Skeletal muscle tissue (tissue), 4 donors: ENCODE data around the gene CFAP46. TPM values are rescaled to one million over a fixed set of nuclear protein-coding genes. Genes with fewer than 3 reads are reported as not detected.

ENCODE experiments used
- H3K27ac ChIP-seq: one replicate; pipeline ENCODE4 v1.7.0; 2013; ENCODE audit warnings: mild to moderate bottlenecking, low read depth, low read length, inconsistent platforms
- H3K27me3 ChIP-seq, 3 donors: one replicate each; pipeline ENCODE4 v1.7.0; 2013; ENCODE audit warnings: low read length in 3 of 3; ENCODE audit not compliant: control insufficient read depth in 3 of 3, insufficient read depth in 3 of 3
- H3K36me3 ChIP-seq, 3 donors: one replicate each; pipeline ENCODE4 v1.7.0; 2013; ENCODE audit warnings: low read length in 3 of 3; ENCODE audit not compliant: control insufficient read depth in 3 of 3, insufficient read depth in 3 of 3
- H3K4me1 ChIP-seq, 3 donors: one replicate each; pipeline ENCODE4 v1.7.0; 2013; ENCODE audit warnings: low read length in 3 of 3, mild to moderate bottlenecking in 3 of 3; ENCODE audit not compliant: control insufficient read depth in 3 of 3, insufficient read depth in 3 of 3
- H3K4me3 ChIP-seq, 3 donors: one replicate each; pipeline ENCODE4 v1.7.0; 2013; ENCODE audit warnings: low read length in 3 of 3
- H3K9ac ChIP-seq, 3 donors: one replicate each; pipeline ENCODE4 v1.7.0; 2013; ENCODE audit warnings: low read length in 3 of 3, mild to moderate bottlenecking in 3 of 3, moderate library complexity in 2 of 3, low read depth in 1 of 3
- H3K9me3 ChIP-seq, 3 donors: one replicate each; pipeline ENCODE4 v1.7.0; 2013; ENCODE audit warnings: low read length in 3 of 3; ENCODE audit not compliant: control insufficient read depth in 3 of 3
- total RNA-seq: library from RNA; depleted of rRNA; stranded (reverse); fragments of >200 nt; gene quantifications from one replicate; pipeline ENCODE4 v1.2.3, GENCODE V29; 2014
- donor health status: Osteomylitis.

CFAP46 gene
- total RNA-seq, 1 donor from 2014 or later = not detected

DNA sequence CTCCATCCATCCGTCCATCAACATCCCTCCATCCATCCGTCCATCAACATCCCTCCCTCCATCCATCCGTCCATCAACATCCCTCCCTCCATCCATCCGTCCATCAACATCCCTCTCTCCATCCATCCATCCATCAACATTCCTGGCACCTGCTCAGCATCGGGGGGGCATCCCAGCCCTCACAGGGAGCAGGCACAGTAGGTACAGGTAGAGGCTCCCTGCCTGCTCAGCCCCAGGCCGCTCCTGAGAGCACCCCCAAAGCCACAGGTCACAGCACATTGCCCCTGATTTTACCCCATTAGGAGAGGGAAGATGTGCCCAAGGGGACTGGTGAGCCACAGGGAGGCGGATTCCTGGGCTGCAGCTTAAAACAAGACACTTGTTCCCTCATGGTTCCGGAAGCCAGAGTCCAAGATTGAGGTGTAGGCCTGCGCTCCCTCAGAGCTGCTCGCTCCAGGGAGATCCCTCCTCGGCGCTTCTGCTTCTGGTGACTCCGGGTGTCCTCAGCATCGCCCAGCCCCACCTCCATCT lies 21.1 kb upstream of the CFAP46 start:
- no peak overlapping the region for H3K4me3 ChIP-seq
- H3K27me3 ChIP-seq = peaks cover 28 to 56% (median 44%) of the 10 kb centered on the region in 3 donors
- no peak overlapping the region for H3K9ac ChIP-seq
- H3K36me3 ChIP-seq = no peaks in the 10 kb centered on the region
- no peak overlapping the region for H3K27ac ChIP-seq
- peaks cover 7 to 9% (median 8%) of the 10 kb centered on the region in 3 donors for H3K4me1 ChIP-seq
- no peaks in the 10 kb centered on the region for H3K9me3 ChIP-seq

DNA sequence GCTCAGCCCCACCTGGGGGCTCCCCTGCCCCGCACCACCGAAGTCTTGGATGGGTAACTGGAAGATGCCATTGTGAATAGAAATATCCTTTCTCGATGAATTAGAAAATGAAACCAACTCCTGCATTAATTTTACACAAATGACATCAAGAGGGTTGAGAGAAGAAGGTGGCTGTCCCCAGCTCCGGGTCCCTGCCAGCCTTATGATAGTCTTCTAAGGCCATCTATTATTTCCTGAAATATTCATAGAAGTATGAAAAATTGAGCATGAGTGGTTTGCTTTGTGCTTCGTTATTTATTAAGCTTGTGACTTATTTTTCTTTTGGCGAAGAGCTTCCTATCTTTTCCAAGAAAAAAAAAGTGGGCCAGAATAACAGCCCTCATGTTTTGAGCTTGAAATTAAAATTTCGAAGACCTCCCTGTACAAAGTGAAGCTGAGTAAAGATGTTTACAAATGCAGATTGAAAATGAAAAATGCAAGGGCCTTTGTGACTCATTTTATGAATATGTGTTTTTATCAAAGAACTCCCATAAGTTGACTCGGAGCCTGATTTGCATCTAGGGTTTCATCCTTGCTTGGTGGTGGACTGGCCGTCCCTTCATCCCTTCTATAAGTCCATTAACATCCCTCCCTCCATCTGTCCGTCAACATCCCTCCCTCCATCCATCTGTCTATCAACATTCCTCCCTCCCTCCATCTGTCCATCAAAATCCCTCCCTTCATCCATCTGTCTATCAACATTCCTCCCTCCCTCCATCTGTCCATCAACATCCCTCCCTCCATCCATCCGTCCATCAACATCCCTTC lies 20.5 kb upstream of the CFAP46 start:
- no peak overlapping the region for H3K27ac ChIP-seq
- peaks cover 28 to 63% (median 46%) of the 10 kb centered on the region in 3 donors for H3K27me3 ChIP-seq
- no peaks in the 10 kb centered on the region for H3K36me3 ChIP-seq
- no peaks in the 10 kb centered on the region for H3K9me3 ChIP-seq
- H3K4me3 ChIP-seq = peak overlapping the region; percentile 58 to 75 (median 64)
- H3K4me1 ChIP-seq = peaks cover 7 to 9% (median 8%) of the 10 kb centered on the region in 3 donors
- H3K9ac ChIP-seq = peak overlapping the region in 2 of 3 donors; percentile 50 to 66

- H3K36me3 ChIP-seq = no peaks in the 10 kb centered on the region
- no peaks in the 10 kb centered on the region for H3K9me3 ChIP-seq
- H3K27me3 ChIP-seq = peaks cover 30 to 63% (median 48%) of the 10 kb centered on the region in 3 donors
Measured at GRCh38 chr10:132961787-132962622, 19.6 kb upstream of the CFAP46 start.

DNA sequence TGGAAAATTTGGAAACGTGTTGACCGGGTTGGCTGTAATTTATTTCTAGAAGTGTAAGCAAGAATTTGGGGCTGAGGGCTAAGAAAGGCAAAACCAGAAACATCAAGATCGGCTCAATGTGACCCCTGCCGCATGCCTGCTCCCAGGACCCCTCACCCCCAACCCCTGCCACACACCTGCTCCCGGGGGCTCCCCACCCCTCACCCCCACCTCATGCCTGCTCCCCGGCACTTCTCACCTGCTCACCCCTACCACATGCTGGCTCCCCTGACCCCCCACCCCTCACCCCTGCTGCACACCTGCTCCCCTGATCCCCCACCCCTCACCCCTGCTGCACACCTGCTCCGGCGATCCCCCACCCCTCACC lies 19.0 kb upstream of the CFAP46 start:
- Histone ChIP-seq H3K4me3 (no peak overlapping the region), H3K4me1 (peaks cover 7 to 9% (median 8%) of the 10 kb centered on the region in 3 donors), H3K9me3 (no peaks in the 10 kb centered on the region), H3K27me3 (peaks cover 33 to 64% (median 50%) of the 10 kb centered on the region in 3 donors), H3K36me3 (no peaks in the 10 kb centered on the region), H3K9ac (no peak overlapping the region), H3K27ac (no peak overlapping the region)

More at GRCh38 chr10:132961787-132962622, 19.6 kb upstream of the CFAP46 start:
- Histone ChIP-seq H3K9ac (peak overlapping the region in 2 of 3 donors; percentile 50 to 66), H3K4me3 (peak overlapping the region; percentile 58 to 75 (median 64)), H3K27ac (no peak overlapping the region), H3K4me1 (peaks cover 7 to 9% (median 8%) of the 10 kb centered on the region in 3 donors)

DNA sequence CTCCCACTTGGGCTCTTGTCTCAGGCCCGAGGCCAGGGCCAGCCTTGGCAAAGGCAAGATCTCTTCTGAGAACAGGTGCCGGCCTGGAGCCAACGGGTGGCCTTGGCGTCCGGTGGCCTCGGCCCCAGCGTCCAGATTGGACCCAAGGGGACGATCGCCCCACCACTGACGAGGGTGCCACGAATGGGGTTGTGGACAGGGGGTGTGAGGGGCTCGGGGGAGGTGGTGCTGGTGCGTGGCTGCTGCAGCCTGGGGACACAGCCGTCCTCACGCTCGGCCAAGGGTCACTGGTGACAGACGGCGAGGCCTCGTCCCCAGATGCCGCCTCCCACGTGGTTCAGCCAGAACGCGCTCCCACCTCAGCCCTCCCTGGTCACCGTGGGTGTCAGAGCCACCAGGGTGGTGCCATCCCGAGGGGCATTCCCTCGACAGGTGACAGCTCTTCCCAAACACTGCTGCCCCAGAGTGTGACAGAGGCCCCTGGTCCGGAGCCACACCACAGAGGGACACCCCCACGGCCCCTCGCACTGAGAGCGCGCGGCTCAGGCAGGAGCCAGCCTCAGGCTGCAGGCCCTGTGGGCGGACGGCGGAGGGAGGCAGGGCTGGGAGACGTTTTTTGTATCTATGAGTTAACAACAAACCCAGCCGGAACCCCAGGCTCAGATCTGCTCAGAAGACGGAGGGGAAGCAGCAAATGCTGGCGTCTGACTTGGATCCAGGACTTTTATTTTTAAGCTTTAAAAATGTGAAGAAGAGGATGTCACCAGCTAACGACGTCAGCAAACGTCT lies 18.5 kb upstream of the CFAP46 start:
- Histone ChIP-seq H3K9me3 (no peaks in the 10 kb centered on the region), H3K36me3 (no peaks in the 10 kb centered on the region), H3K27me3 (peaks cover 30 to 64% (median 54%) of the 10 kb centered on the region in 3 donors), H3K9ac (no peak overlapping the region), H3K27ac (no peak overlapping the region), H3K4me1 (peaks cover 7 to 9% (median 8%) of the 10 kb centered on the region in 3 donors), H3K4me3 (no peak overlapping the region)

DNA sequence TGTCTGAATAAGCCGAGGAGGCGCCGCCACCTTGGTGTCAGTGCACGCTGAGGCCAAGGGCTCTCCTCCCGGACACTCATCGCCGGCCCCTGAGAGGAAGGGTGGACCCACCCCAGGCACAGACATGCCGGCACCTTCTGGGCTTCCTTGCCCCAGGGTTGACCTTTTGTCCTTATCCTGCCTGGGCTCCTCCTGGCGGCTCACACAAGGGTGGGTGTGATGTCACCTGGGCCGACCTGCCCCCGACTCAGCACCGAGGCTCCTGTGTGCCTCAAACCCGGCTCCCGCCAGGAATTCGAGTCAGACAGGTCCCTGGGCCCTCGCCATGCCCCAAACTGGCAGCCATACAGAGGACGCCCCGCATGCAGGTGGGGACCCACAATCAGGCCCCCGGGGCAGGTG lies 17.7 kb upstream of the CFAP46 start:
- H3K4me1 ChIP-seq = peaks cover 7 to 9% (median 8%) of the 10 kb centered on the region in 3 donors
- H3K36me3 ChIP-seq = no peaks in the 10 kb centered on the region
- H3K27me3 ChIP-seq = peaks cover 26 to 64% (median 51%) of the 10 kb centered on the region in 3 donors
- H3K4me3 ChIP-seq = no peak overlapping the region
- H3K27ac ChIP-seq = no peak overlapping the region
- no peaks in the 10 kb centered on the region for H3K9me3 ChIP-seq
- no peak overlapping the region for H3K9ac ChIP-seq

- H3K27me3 ChIP-seq = peaks cover 28 to 65% (median 54%) of the 10 kb centered on the region in 3 donors
- no peaks in the 10 kb centered on the region for H3K9me3 ChIP-seq
- H3K27ac ChIP-seq = no peak overlapping the region
- no peak overlapping the region for H3K4me3 ChIP-seq
- H3K9ac ChIP-seq = no peak overlapping the region
- peaks cover 7 to 9% (median 8%) of the 10 kb centered on the region in 3 donors for H3K4me1 ChIP-seq
- H3K36me3 ChIP-seq = no peaks in the 10 kb centered on the region
Measured at GRCh38 chr10:132959559-132959961, 17.2 kb upstream of the CFAP46 start.

- Histone ChIP-seq H3K9ac (no peak overlapping the region), H3K36me3 (no peaks in the 10 kb centered on the region), H3K4me3 (no peak overlapping the region), H3K27ac (no peak overlapping the region), H3K4me1 (peaks cover 7 to 9% (median 8%) of the 10 kb centered on the region in 3 donors), H3K9me3 (no peaks in the 10 kb centered on the region), H3K27me3 (peaks cover 28 to 60% (median 58%) of the 10 kb centered on the region in 3 donors)
Measured at GRCh38 chr10:132958883-132959558, 16.7 kb upstream of the CFAP46 start.
